Measurements from ENCODE around the gene GRAP2. TPM values are rescaled to one million over a fixed set of nuclear protein-coding genes. Genes with fewer than 3 reads are reported as not detected.

Gene GRAP2
- polyA plus RNA-seq, 1 of the 3 experiments (the other 2 are of a cell fraction) = 0.13 TPM

DNA sequence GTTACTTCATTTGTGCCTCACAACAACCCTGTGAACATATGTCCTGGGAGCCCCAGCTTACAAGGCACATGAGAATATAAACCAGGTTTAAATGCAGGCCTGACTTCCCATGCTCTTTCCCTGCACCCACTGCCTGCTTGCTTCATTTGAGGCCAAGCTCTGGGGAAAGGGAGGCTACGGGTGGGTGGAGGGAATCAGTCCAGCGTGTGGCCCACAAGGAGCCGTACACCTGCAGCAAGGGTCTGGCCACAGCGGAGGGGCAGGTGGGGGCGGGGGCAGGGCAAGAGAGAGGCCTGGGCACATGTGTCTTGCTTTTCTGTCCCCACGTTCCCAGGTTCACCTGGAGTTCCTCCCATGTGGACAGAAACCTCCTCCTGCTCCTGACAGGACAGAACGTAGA is 120.1 kb downstream of the GRAP2 start:
- 50% methylated on average over 1 of the region's 7 CpGs for WGBS (ENCODE audit: low lambda C conversion rate)
- no peak for DNase-seq

More for the DNA sequence above, 120.1 kb downstream of the GRAP2 start:
- Histone ChIP-seq H3K27me3 (ENCODE audit: insufficient read depth) (no peaks in the 10 kb centered on the region), H4K20me1 (ENCODE audit: insufficient read depth) (no peaks in the 10 kb centered on the region), H3K27ac (ENCODE audit: low read depth in 2 of 2, low read length in 1 of 2) (no peak overlapping the region), H3K36me3 (replicated peaks in 1 of 2; ENCODE audit: control insufficient read depth in 1 of 2, insufficient read depth in 2 of 2, low read length in 1 of 2) (no peaks in the 10 kb centered on the region), H3K9me3 (no peaks in the 10 kb centered on the region), H3K79me2 (ENCODE audit: insufficient read depth) (no peaks in the 10 kb centered on the region), H3K4me1 (ENCODE audit: control insufficient read depth in 1 of 2, insufficient read depth in 2 of 2, low read depth in 1 of 2, low read length in 1 of 2) (no peaks in the 10 kb centered on the region; a peak in 1 of 4 replicates), H2AFZ (ENCODE audit: low read depth) (no peak overlapping the region), H3K4me2 (no peak overlapping the region), H3K9me2 (no peaks in the 10 kb centered on the region), H3K9ac (no peak overlapping the region), H3K4me3 (ENCODE audit: low read depth in 2 of 2, low read length in 1 of 2) (no peak overlapping the region), H3F3A (replicated peaks; ENCODE audit: insufficient read depth) (no peaks in the 10 kb centered on the region)
- TF ChIP-seq TEAD4 (IDR thresholded peaks at IDR 0.05; ENCODE audit: borderline replicate concordance, insufficient read depth) (no peak), FOXJ3 (CRISPR knock-in tag; IDR thresholded peaks at IDR 0.05) (no peak), RFX5 (IDR thresholded peaks at IDR 0.05; ENCODE audit: low read length) (no peak), NFIC (IDR thresholded peaks at IDR 0.05; ENCODE audit: borderline replicate concordance) (no peak), FOSL2 (IDR thresholded peaks at IDR 0.05; ENCODE audit: borderline replicate concordance, low read depth) (no peak), POLR2AphosphoS5 (IDR thresholded peaks at IDR 0.05; ENCODE audit: low read depth, low read length) (no peak), RAD21 (IDR thresholded peaks at IDR 0.05; ENCODE audit: low read length) (no peak)
- TF ChIP-seq, protein P1, sequence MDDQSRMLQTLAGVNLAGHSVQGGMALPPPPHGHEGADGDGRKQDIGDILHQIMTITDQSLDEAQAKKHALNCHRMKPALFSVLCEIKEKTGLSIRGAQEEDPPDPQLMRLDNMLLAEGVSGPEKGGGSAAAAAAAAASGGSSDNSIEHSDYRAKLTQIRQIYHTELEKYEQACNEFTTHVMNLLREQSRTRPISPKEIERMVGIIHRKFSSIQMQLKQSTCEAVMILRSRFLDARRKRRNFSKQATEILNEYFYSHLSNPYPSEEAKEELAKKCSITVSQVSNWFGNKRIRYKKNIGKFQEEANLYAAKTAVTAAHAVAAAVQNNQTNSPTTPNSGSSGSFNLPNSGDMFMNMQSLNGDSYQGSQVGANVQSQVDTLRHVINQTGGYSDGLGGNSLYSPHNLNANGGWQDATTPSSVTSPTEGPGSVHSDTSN (IDR thresholded peaks at IDR 0.05) = no peak
- TF ChIP-seq, protein P2, sequence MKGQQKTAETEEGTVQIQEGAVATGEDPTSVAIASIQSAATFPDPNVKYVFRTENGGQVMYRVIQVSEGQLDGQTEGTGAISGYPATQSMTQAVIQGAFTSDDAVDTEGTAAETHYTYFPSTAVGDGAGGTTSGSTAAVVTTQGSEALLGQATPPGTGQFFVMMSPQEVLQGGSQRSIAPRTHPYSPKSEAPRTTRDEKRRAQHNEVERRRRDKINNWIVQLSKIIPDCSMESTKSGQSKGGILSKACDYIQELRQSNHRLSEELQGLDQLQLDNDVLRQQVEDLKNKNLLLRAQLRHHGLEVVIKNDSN (IDR thresholded peaks at IDR 0.05; ENCODE audit: borderline replicate concordance, low read depth) = no peak
- TF ChIP-seq, protein P3, sequence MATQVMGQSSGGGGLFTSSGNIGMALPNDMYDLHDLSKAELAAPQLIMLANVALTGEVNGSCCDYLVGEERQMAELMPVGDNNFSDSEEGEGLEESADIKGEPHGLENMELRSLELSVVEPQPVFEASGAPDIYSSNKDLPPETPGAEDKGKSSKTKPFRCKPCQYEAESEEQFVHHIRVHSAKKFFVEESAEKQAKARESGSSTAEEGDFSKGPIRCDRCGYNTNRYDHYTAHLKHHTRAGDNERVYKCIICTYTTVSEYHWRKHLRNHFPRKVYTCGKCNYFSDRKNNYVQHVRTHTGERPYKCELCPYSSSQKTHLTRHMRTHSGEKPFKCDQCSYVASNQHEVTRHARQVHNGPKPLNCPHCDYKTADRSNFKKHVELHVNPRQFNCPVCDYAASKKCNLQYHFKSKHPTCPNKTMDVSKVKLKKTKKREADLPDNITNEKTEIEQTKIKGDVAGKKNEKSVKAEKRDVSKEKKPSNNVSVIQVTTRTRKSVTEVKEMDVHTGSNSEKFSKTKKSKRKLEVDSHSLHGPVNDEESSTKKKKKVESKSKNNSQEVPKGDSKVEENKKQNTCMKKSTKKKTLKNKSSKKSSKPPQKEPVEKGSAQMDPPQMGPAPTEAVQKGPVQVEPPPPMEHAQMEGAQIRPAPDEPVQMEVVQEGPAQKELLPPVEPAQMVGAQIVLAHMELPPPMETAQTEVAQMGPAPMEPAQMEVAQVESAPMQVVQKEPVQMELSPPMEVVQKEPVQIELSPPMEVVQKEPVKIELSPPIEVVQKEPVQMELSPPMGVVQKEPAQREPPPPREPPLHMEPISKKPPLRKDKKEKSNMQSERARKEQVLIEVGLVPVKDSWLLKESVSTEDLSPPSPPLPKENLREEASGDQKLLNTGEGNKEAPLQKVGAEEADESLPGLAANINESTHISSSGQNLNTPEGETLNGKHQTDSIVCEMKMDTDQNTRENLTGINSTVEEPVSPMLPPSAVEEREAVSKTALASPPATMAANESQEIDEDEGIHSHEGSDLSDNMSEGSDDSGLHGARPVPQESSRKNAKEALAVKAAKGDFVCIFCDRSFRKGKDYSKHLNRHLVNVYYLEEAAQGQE (IDR thresholded peaks at IDR 0.05; ENCODE audit: low read depth, low read length) = no peak
- TF ChIP-seq, protein P4, sequence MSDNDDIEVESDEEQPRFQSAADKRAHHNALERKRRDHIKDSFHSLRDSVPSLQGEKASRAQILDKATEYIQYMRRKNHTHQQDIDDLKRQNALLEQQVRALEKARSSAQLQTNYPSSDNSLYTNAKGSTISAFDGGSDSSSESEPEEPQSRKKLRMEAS (IDR thresholded peaks at IDR 0.05; ENCODE audit: low read depth) = no peak
- ChIA-PET POLR2A (no interaction called here), CTCF (interaction anchor here (0.7 kb wide), 1 partner anchor 487 kb away, joined by 3 read pairs; no protein-coding TSS in a partner anchor)
